IPS-18c (cell line): ENCODE data around the gene APC2.

Experiments used
- H3K4me3 ChIP-seq: 2 replicates; pipeline ENCODE4 v1.7.0; 2013; ENCODE audit warnings: low read depth, mild to moderate bottlenecking, low read length, moderate library complexity; ENCODE audit not compliant: insufficient read depth
- H3K9me3 ChIP-seq: one replicate; pipeline ENCODE4 v1.6.1; 2013; ENCODE audit warnings: mild to moderate bottlenecking, low read length, moderate library complexity; ENCODE audit not compliant: control insufficient read depth, insufficient read depth

Gene APC2

GRCh38 chr19:1453525-1454364, 3.8 kb downstream of the APC2 start:
- peaks cover 2% of the 10 kb centered on the region for H3K9me3 ChIP-seq
- H3K4me3 ChIP-seq = no peak overlapping the region

- peaks cover 2% of the 10 kb centered on the region for H3K9me3 ChIP-seq
- peak overlapping the region; percentile 20; the same call in 1 of the 2 replicates for H3K4me3 ChIP-seq
Observed at GRCh38 chr19:1455002-1455335, 5.0 kb downstream of the APC2 start.

GRCh38 chr19:1455336-1456120, 5.6 kb downstream of the APC2 start:
- Histone ChIP-seq H3K9me3 (peaks cover 2% of the 10 kb centered on the region), H3K4me3 (peak overlapping the region; percentile 20; the same call in 1 of the 2 replicates)

- H3K4me3 ChIP-seq = no peak overlapping the region
Observed at GRCh38 chr19:1456121-1456900, 6.4 kb downstream of the APC2 start.

GRCh38 chr19:1457031-1457739, 7.3 kb downstream of the APC2 start:
- no peak overlapping the region; the same call in 1 of the 2 replicates for H3K4me3 ChIP-seq
- peaks cover 2% of the 10 kb centered on the region for H3K9me3 ChIP-seq

More at GRCh38 chr19:1456121-1456900, 6.4 kb downstream of the APC2 start:
- peaks cover 2% of the 10 kb centered on the region for H3K9me3 ChIP-seq

- H3K9me3 ChIP-seq = peaks cover 2% of the 10 kb centered on the region
Observed at GRCh38 chr19:1457892-1458291, 8.0 kb downstream of the APC2 start.

GRCh38 chr19:1459479-1459878, 9.6 kb downstream of the APC2 start:
- no peak overlapping the region for H3K4me3 ChIP-seq
- H3K9me3 ChIP-seq = peaks cover 2% of the 10 kb centered on the region

More at GRCh38 chr19:1457892-1458291, 8.0 kb downstream of the APC2 start:
- H3K4me3 ChIP-seq = no peak overlapping the region

- H3K9me3 ChIP-seq = peaks cover 2% of the 10 kb centered on the region
- H3K4me3 ChIP-seq = no peak overlapping the region
Observed at GRCh38 chr19:1460033-1460995, 10.4 kb downstream of the APC2 start.

- Histone ChIP-seq H3K4me3 (no peak overlapping the region), H3K9me3 (peaks cover 4% of the 10 kb centered on the region)
Observed at GRCh38 chr19:1461862-1462261, 11.9 kb downstream of the APC2 start.

- no peak overlapping the region for H3K4me3 ChIP-seq
- H3K9me3 ChIP-seq = peaks cover 4% of the 10 kb centered on the region
Observed at GRCh38 chr19:1465191-1466016, 15.5 kb downstream of the APC2 start.

- Histone ChIP-seq H3K4me3 (peak overlapping the region; percentile 9; the same call in 1 of the 2 replicates), H3K9me3 (peaks cover 4% of the 10 kb centered on the region)
Observed at GRCh38 chr19:1466018-1466460, 16.1 kb downstream of the APC2 start.

GRCh38 chr19:1466461-1467214, 16.7 kb downstream of the APC2 start:
- H3K9me3 ChIP-seq = peaks cover 4% of the 10 kb centered on the region
- H3K4me3 ChIP-seq = peak overlapping the region; percentile 40

GRCh38 chr19:1467215-1467489, 17.2 kb downstream of the APC2 start:
- H3K4me3 ChIP-seq = peak overlapping the region; percentile 40
- H3K9me3 ChIP-seq = peaks cover 4% of the 10 kb centered on the region

- Histone ChIP-seq H3K4me3 (peak overlapping the region; percentile 40; the same call in 1 of the 2 replicates), H3K9me3 (peaks cover 4% of the 10 kb centered on the region)
Observed at GRCh38 chr19:1467490-1468273, 17.8 kb downstream of the APC2 start.
